Inflammatory macrophage treated with lipopolysaccharide for 4 hours (primary cell): ENCODE data around the gene ERC2.

Experiments
- DNase-seq: peaks from one replicate; pipeline ENCODE4 v3.0.0-alpha.2; 2020

Gene ERC2

GRCh38 chr3:55601366-55602080 lies 866.7 kb downstream of the ERC2 start:
- DNase-seq, result no peak

GRCh38 chr3:55598224-55598623 lies 870.0 kb downstream of the ERC2 start:
- no peak for DNase-seq

GRCh38 chr3:55597641-55598040 lies 870.6 kb downstream of the ERC2 start:
- DNase-seq, result peak; percentile 44

GRCh38 chr3:55596212-55596611 lies 872.1 kb downstream of the ERC2 start:
- DNase-seq, result no peak

- DNase-seq, result no peak
Measured at GRCh38 chr3:55595420-55595819, 872.8 kb downstream of the ERC2 start.

- no peak for DNase-seq
Measured at GRCh38 chr3:55592572-55592971, 875.7 kb downstream of the ERC2 start.

- peak; percentile 85 for DNase-seq
Measured at GRCh38 chr3:55591888-55592287, 876.4 kb downstream of the ERC2 start.

GRCh38 chr3:55588146-55588765 lies 880.0 kb downstream of the ERC2 start:
- DNase-seq, result no peak

GRCh38 chr3:55585856-55586255 lies 882.4 kb downstream of the ERC2 start:
- no peak for DNase-seq

GRCh38 chr3:55584716-55585368 lies 883.4 kb downstream of the ERC2 start:
- no peak for DNase-seq

GRCh38 chr3:55584030-55584429 lies 884.2 kb downstream of the ERC2 start:
- DNase-seq, result no peak

- no peak for DNase-seq
Measured at GRCh38 chr3:55583475-55583874, 884.8 kb downstream of the ERC2 start.

GRCh38 chr3:55579496-55579895 lies 888.8 kb downstream of the ERC2 start:
- no peak for DNase-seq

- no peak for DNase-seq
Measured at GRCh38 chr3:55576621-55577388, 891.5 kb downstream of the ERC2 start.

- no peak for DNase-seq
Measured at GRCh38 chr3:55574671-55575070, 893.6 kb downstream of the ERC2 start.

GRCh38 chr3:55572816-55573215 lies 895.5 kb downstream of the ERC2 start:
- no peak for DNase-seq

GRCh38 chr3:55571913-55572312 lies 896.4 kb downstream of the ERC2 start:
- no peak for DNase-seq

- DNase-seq, result no peak
Measured at GRCh38 chr3:55571216-55571813, 897.0 kb downstream of the ERC2 start.

GRCh38 chr3:55570271-55570711 lies 898.0 kb downstream of the ERC2 start:
- DNase-seq, result no peak

- no peak for DNase-seq
Measured at GRCh38 chr3:55569033-55569599, 899.2 kb downstream of the ERC2 start.

GRCh38 chr3:55567615-55568014 lies 900.7 kb downstream of the ERC2 start:
- DNase-seq, result no peak

GRCh38 chr3:55567121-55567520 lies 901.1 kb downstream of the ERC2 start:
- DNase-seq, result no peak

GRCh38 chr3:55565521-55565920 lies 902.7 kb downstream of the ERC2 start:
- DNase-seq, result no peak
